22Rv1 (cell line): ENCODE data around the gene MOCS3.

Experiments
- ZFX ChIP-seq: fragments of 450-650 bp; IDR thresholded peaks from 2 replicates; pipeline ENCODE4 v1.6.1; 2017; ENCODE audit warnings: antibody characterized with exemption, borderline replicate concordance
- TF ChIP-seq, protein P1 (sequence below): fragments of 450-650 bp; IDR thresholded peaks from 2 replicates; pipeline ENCODE4 v1.5.1; 2017; ENCODE audit warnings: mild to moderate bottlenecking

DNA sequence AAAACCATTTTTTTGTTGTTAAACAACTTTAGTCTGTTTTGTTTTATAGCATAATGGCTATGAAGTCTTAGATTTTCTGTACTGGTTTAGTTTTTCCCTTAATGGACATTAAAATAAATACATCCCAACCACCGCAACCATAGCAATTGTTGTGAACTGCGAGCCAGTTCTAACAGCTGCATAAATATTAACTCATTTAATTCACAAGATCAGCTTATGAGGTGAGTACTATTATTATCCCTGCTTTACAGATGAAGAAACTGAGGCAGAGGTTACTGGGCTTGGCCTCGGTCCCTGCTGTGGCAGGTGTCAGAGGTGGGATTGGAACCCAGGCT is 23.1 kb downstream of the MOCS3 start:
- TF ChIP-seq, protein P1, sequence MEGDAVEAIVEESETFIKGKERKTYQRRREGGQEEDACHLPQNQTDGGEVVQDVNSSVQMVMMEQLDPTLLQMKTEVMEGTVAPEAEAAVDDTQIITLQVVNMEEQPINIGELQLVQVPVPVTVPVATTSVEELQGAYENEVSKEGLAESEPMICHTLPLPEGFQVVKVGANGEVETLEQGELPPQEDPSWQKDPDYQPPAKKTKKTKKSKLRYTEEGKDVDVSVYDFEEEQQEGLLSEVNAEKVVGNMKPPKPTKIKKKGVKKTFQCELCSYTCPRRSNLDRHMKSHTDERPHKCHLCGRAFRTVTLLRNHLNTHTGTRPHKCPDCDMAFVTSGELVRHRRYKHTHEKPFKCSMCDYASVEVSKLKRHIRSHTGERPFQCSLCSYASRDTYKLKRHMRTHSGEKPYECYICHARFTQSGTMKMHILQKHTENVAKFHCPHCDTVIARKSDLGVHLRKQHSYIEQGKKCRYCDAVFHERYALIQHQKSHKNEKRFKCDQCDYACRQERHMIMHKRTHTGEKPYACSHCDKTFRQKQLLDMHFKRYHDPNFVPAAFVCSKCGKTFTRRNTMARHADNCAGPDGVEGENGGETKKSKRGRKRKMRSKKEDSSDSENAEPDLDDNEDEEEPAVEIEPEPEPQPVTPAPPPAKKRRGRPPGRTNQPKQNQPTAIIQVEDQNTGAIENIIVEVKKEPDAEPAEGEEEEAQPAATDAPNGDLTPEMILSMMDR = peak; percentile 56
- TF ChIP-seq ZFX = no peak
